GM10248 (cell line): ENCODE measurements around the gene ZSWIM7.

Experiments
- CTCF ChIA-PET: fragments of 300-600 bp; sonication (Branson Sonifier 250); formaldehyde crosslinking; extraction: SDS; loops from one replicate; lab custom pipeline; 2021; ENCODE audit warnings: antibody characterized with exemption; lab: Yijun Ruan, JAX
- POLR2A ChIA-PET: fragments of 350-650 bp; sonication (Branson Sonifier 250); formaldehyde crosslinking; extraction: SDS; loops from one replicate; lab custom pipeline; 2020; ENCODE audit warnings: antibody characterized with exemption; lab: Yijun Ruan, JAX
- DNase-seq: peaks from one replicate; pipeline ENCODE4 v3.0.0; 2012; ENCODE audit errors: extremely low spot score
- CTCF ChIP-seq: IDR thresholded peaks from 2 replicates; pipeline ENCODE4 v1.5.1; 2012; ENCODE audit warnings: mild to moderate bottlenecking, low read depth; ENCODE audit errors: extremely low read depth, missing control alignments, control extremely low read depth

ZSWIM7 gene

GRCh38 chr17:15957608-15958307 lies 41.7 kb downstream of the ZSWIM7 start:
- no peak for TF ChIP-seq CTCF
- DNase-seq = no peak
- POLR2A ChIA-PET = no interaction called here
- CTCF ChIA-PET = interaction anchor here (1.4 kb wide), 1 partner anchor 42 kb away, joined by 5 read pairs; the partner anchor contains the start of genes TTC19 and ZSWIM7

GRCh38 chr17:15957206-15957605 lies 42.3 kb downstream of the ZSWIM7 start:
- ChIA-PET CTCF (no interaction called here), POLR2A (no interaction called here)
- DNase-seq = no peak
- TF ChIP-seq CTCF = no peak

- CTCF ChIA-PET = no interaction called here
- no peak for TF ChIP-seq CTCF
- POLR2A ChIA-PET = no interaction called here
- no peak for DNase-seq
Observed at GRCh38 chr17:15955793-15956541, 43.5 kb downstream of the ZSWIM7 start.

- no peak for TF ChIP-seq CTCF
- ChIA-PET POLR2A (no interaction called here), CTCF (no interaction called here)
- DNase-seq = no peak
Observed at GRCh38 chr17:15954222-15954621, 45.3 kb downstream of the ZSWIM7 start.

GRCh38 chr17:15952916-15953790 lies 46.4 kb downstream of the ZSWIM7 start:
- CTCF ChIA-PET = interaction anchor here (1.0 kb wide), 1 partner anchor 21 kb away, joined by 4 read pairs; no protein-coding TSS in a partner anchor
- TF ChIP-seq CTCF = no peak
- DNase-seq = no peak
- POLR2A ChIA-PET = no interaction called here

GRCh38 chr17:15952048-15952532 lies 47.4 kb downstream of the ZSWIM7 start:
- CTCF ChIA-PET = interaction anchor here (1.0 to 1.3 kb wide), 2 partner anchors 22 to 47 kb away, joined by 3 to 4 read pairs; no protein-coding TSS in a partner anchor

More at GRCh38 chr17:15952048-15952532, 47.4 kb downstream of the ZSWIM7 start:
- no peak for DNase-seq
- no peak for TF ChIP-seq CTCF
- POLR2A ChIA-PET = no interaction called here
